Liver (tissue), 9 donors: ENCODE measurements around the gene MICAL1. TPM values are rescaled to one million over a fixed set of nuclear protein-coding genes. Genes with fewer than 3 reads are reported as not detected.

Source experiments
- DNase-seq: peaks from one replicate; pipeline ENCODE4 v3.0.0-alpha.2; 2017; ENCODE audit warnings: low spot score
- H3K27ac ChIP-seq, 2 donors: one replicate each; pipeline ENCODE4 v1.7.0; 2013; ENCODE audit warnings: inconsistent platforms in 2 of 2, low read length in 2 of 2, control low read depth in 1 of 2, low read depth in 1 of 2, mild to moderate bottlenecking in 1 of 2
- H3K27me3 ChIP-seq, 4 donors: one replicate each; pipeline versions ENCODE4 v1.6.1 to v1.7.0; 2013; ENCODE audit warnings: low read length in 3 of 4, inconsistent platforms in 1 of 4, mild to moderate bottlenecking in 1 of 4, moderate library complexity in 1 of 4; ENCODE audit not compliant: control insufficient read depth in 4 of 4, insufficient read depth in 4 of 4
- H3K36me3 ChIP-seq, 4 donors: one replicate each; pipeline versions ENCODE4 v1.6.1 to v1.7.0; 2013; ENCODE audit warnings: low read length in 3 of 4, mild to moderate bottlenecking in 3 of 4, low read depth in 1 of 4, moderate library complexity in 1 of 4; ENCODE audit not compliant: control insufficient read depth in 4 of 4, insufficient read depth in 3 of 4
- H3K4me1 ChIP-seq, 4 donors: one replicate each; pipeline versions ENCODE4 v1.6.1 to v1.7.0; 2013; ENCODE audit warnings: low read length in 3 of 4, mild to moderate bottlenecking in 3 of 4, moderate library complexity in 1 of 4; ENCODE audit not compliant: control insufficient read depth in 4 of 4, insufficient read depth in 4 of 4
- H3K4me3 ChIP-seq, 3 donors: one replicate each; pipeline versions ENCODE4 v1.6.1 to v1.7.0; 2013; ENCODE audit warnings: low read length in 3 of 3, control low read depth in 1 of 3, low read depth in 1 of 3, mild to moderate bottlenecking in 1 of 3
- H3K9ac ChIP-seq, 2 donors: one replicate each; pipeline ENCODE4 v1.7.0; 2013; ENCODE audit warnings: low read length in 2 of 2, mild to moderate bottlenecking in 2 of 2, moderate library complexity in 2 of 2, control low read depth in 1 of 2, low read depth in 1 of 2
- H3K9me3 ChIP-seq, 4 donors: one replicate each; pipeline versions ENCODE4 v1.6.1 to v1.7.0; 2013; ENCODE audit warnings: low read length in 3 of 4; ENCODE audit not compliant: control insufficient read depth in 4 of 4
- ATF3 ChIP-seq: IDR thresholded peaks from 2 replicates; pipeline ENCODE4 v1.6.1; 2016; ENCODE audit warnings: antibody characterized with exemption
- FOXA2 ChIP-seq: IDR thresholded peaks from 2 replicates; pipeline ENCODE4 v1.6.1; 2016; ENCODE audit warnings: antibody characterized with exemption
- HNF4A ChIP-seq, 2 donors: conservative IDR thresholded peaks; 2 replicates each; pipeline ENCODE4 v1.6.1; 2016; ENCODE audit warnings: antibody characterized with exemption in 2 of 2, mild to moderate bottlenecking in 2 of 2
- JUND ChIP-seq, 2 donors: IDR thresholded peaks; 2 replicates each; pipeline ENCODE4 v1.6.1; 2016; ENCODE audit warnings: antibody characterized with exemption in 2 of 2
- MAX ChIP-seq: IDR thresholded peaks from 2 replicates; pipeline ENCODE4 v1.6.1; 2016; ENCODE audit warnings: antibody characterized with exemption
- NR2F2 ChIP-seq: IDR thresholded peaks from 2 replicates; pipeline ENCODE4 v1.6.1; 2016; ENCODE audit warnings: antibody characterized with exemption
- RAD21 ChIP-seq, 2 donors: IDR thresholded peaks; 2 replicates each; pipeline ENCODE4 v1.6.1; 2016; ENCODE audit warnings: antibody characterized with exemption in 2 of 2, mild to moderate bottlenecking in 2 of 2
- REST ChIP-seq: IDR thresholded peaks from 2 replicates; pipeline ENCODE4 v1.6.1; 2016; ENCODE audit warnings: antibody characterized with exemption, mild to moderate bottlenecking
- RXRA ChIP-seq, 2 donors: IDR thresholded peaks; 2 replicates each; pipeline ENCODE4 v1.6.1; 2017 to 2018; ENCODE audit warnings: antibody characterized with exemption in 2 of 2, mild to moderate bottlenecking in 1 of 2
- TAF1 ChIP-seq: conservative IDR thresholded peaks from 2 replicates; pipeline ENCODE4 v1.6.1; 2016; ENCODE audit warnings: antibody characterized with exemption, mild to moderate bottlenecking
- YY1 ChIP-seq: IDR thresholded peaks from 2 replicates; pipeline ENCODE4 v1.6.1; 2016; ENCODE audit warnings: antibody characterized with exemption, mild to moderate bottlenecking
- ZBTB33 ChIP-seq: IDR thresholded peaks from 2 replicates; pipeline ENCODE4 v1.6.1; 2016; ENCODE audit warnings: antibody characterized with exemption
- WGBS: extraction: QIAGEN DNeasy Blood & Tissue Kit; methylation state at CpG from one replicate; pipeline ENCODE4 v1.1.7; 2013; 5-methylcytosine and 5-hydroxymethylcytosine counted together
- polyA plus RNA-seq, 2 donors: library from polyadenylated mRNA; stranded (reverse) in 1 of 2; unstranded in 1 of 2; fragments of 200-250 nt in 1 of 2; fragments of >200 nt in 1 of 2; fragmentation: Nextera tagmentation in 1 of 2; extraction: Ambion mirVana in 1 of 2; gene quantifications; one replicate each; pipeline versions ENCODE4 v1.2.1 to v1.2.3, GENCODE V29; 2013 to 2015
- total RNA-seq, 2 donors: library from RNA; depleted of rRNA; stranded (reverse); fragments of >200 nt; gene quantifications; one replicate each; pipeline ENCODE4 v1.2.3, GENCODE V29; 2014
- donor health status: healthy.
- donor health status: healthy.
- donor health status: healthy.
- donor health status: healthy.
- donor health status: healthy.

The MICAL1 gene
- total and polyA plus RNA-seq, 4 donors: 1.8 to 4.9 (median 3.3) TPM

- TF ChIP-seq REST: no peak
- TF ChIP-seq ATF3: no peak
Observed at GRCh38 chr6:109503327-109504224, 48.0 kb upstream of the MICAL1 start (continued).

- DNase-seq: no peak
- Histone ChIP-seq H3K36me3 (no peaks in the 10 kb centered on the region), H3K4me1 (peaks cover 0 to 8% (median 8%) of the 10 kb centered on the region in 4 donors), H3K27ac (no peak overlapping the region), H3K9me3 (no peaks in the 10 kb centered on the region), H3K27me3 (no peaks in the 10 kb centered on the region), H3K4me3 (no peak overlapping the region), H3K9ac (no peak overlapping the region)
- 87% methylated on average over 2 of the region's 2 CpGs for WGBS
- no peak for TF ChIP-seq ATF3
- TF ChIP-seq RAD21 (IDR thresholded peaks at IDR 0.05): no peak
- no peak for TF ChIP-seq ZBTB33
- no peak for TF ChIP-seq NR2F2
- TF ChIP-seq JUND (IDR thresholded peaks at IDR 0.05): no peak
Observed at GRCh38 chr6:109498936-109499335, 43.4 kb upstream of the MICAL1 start.

GRCh38 chr6:109498052-109498451 lies 42.5 kb upstream of the MICAL1 start:
- Histone ChIP-seq H3K9me3 (no peaks in the 10 kb centered on the region), H3K4me3 (no peak overlapping the region), H3K27ac (no peak overlapping the region), H3K36me3 (no peaks in the 10 kb centered on the region), H3K27me3 (no peaks in the 10 kb centered on the region), H3K9ac (no peak overlapping the region), H3K4me1 (no peaks in the 10 kb centered on the region)
- 95% methylated on average over 4 of the region's 4 CpGs for WGBS
- no peak for DNase-seq
- no peak for TF ChIP-seq ATF3
- TF ChIP-seq ZBTB33: no peak
- TF ChIP-seq MAX: no peak
- no peak for TF ChIP-seq RXRA (IDR thresholded peaks at IDR 0.05)
- TF ChIP-seq HNF4A (conservative IDR thresholded peaks at IDR 0.05): no peak
- no peak for TF ChIP-seq REST
- no peak for TF ChIP-seq FOXA2
- no peak for TF ChIP-seq TAF1
- TF ChIP-seq NR2F2: no peak
- no peak for TF ChIP-seq YY1
